Panc1 (cell line): ENCODE results near the gene MS4A8. TPM values are rescaled to one million over a fixed set of nuclear protein-coding genes. Genes with fewer than 3 reads are reported as not detected.

ENCODE experiments used
- ATAC-seq: fragments of 200-7000 bp; cut with Tn5 transposase; 2 replicates; pipeline ENCODE4 v1.9.1; 2020; ENCODE audit warnings: mild to moderate bottlenecking, moderate library complexity
- BruUV-seq: library from RNA; stranded (reverse); fragments of 400-500 nt; replicated peaks from 2 replicates; lab custom pipeline; 2021; lab: Mats Ljungman, UMichigan
- CTCF ChIA-PET: fragments of 300-600 bp; sonication (Branson Sonifier 250); formaldehyde crosslinking; loops from one replicate; lab custom pipeline; 2022; ENCODE audit warnings: antibody characterized with exemption; lab: Charles Lee
- POLR2A ChIA-PET: fragments of 300-600 bp; sonication (Branson Sonifier 250); formaldehyde crosslinking; loops from one replicate; lab custom pipeline; 2022; ENCODE audit warnings: antibody characterized with exemption; lab: Charles Lee
- DNase-seq: peaks from one replicate; pipeline ENCODE4 v3.0.0-alpha.2; 2010; ENCODE audit warnings: low read depth, low spot score
- H3K27ac ChIP-seq: 2 replicates; pipeline ENCODE4 v1.5.1; 2011; ENCODE audit warnings: mild to moderate bottlenecking, low read length, inconsistent platforms
- H3K27me3 ChIP-seq: fragments of 200-500 bp; sonication (Bioruptor generic); 2 replicates; pipeline ENCODE4 v1.6.0; 2014; ENCODE audit warnings: low read length, inconsistent platforms; ENCODE audit not compliant: control insufficient read depth, insufficient read depth
- H3K36me3 ChIP-seq: fragments of 200-500 bp; sonication (Bioruptor generic); 2 replicates; pipeline ENCODE4 v1.5.1; 2014; ENCODE audit warnings: inconsistent platforms, mild to moderate bottlenecking, low read length, moderate library complexity; ENCODE audit not compliant: control insufficient read depth, insufficient read depth
- H3K4me1 ChIP-seq: 2 replicates; pipeline ENCODE4 v1.5.1; 2011; ENCODE audit warnings: inconsistent platforms, mild to moderate bottlenecking, low read length, moderate library complexity; ENCODE audit not compliant: control insufficient read depth, insufficient read depth
- H3K4me3 ChIP-seq, 2 experiments: 2 replicates each; pipeline ENCODE4 v1.5.1; 2011 to 2012; ENCODE audit warnings: low read depth in 2 of 2, low read length in 2 of 2, mild to moderate bottlenecking in 2 of 2, inconsistent platforms in 1 of 2, moderate library complexity in 1 of 2
- H3K9me3 ChIP-seq: fragments of 200-500 bp; sonication (Bioruptor generic); 2 replicates; pipeline ENCODE4 v1.5.1; 2014; ENCODE audit warnings: low read depth, mild to moderate bottlenecking, inconsistent platforms, low read length, moderate library complexity; ENCODE audit not compliant: control insufficient read depth, insufficient read depth
- CTCF ChIP-seq: fragments of 450-650 bp; IDR thresholded peaks from 2 replicates; pipeline ENCODE4 v1.5.1; 2017; ENCODE audit warnings: mild to moderate bottlenecking
- POLR2AphosphoS5 ChIP-seq: IDR thresholded peaks from 2 replicates; pipeline ENCODE4 v1.6.1; 2012; ENCODE audit warnings: mild to moderate bottlenecking, low read depth, low read length, moderate library complexity
- REST ChIP-seq, 2 experiments: IDR thresholded peaks; 2 replicates each; pipeline ENCODE4 v1.6.1; 2011 to 2012; ENCODE audit warnings: low read depth in 2 of 2, control low read depth in 1 of 2, low read length in 1 of 2, mild to moderate bottlenecking in 1 of 2, moderate library complexity in 1 of 2; ENCODE audit not compliant: insufficient read depth in 1 of 2
- SIN3A ChIP-seq: IDR thresholded peaks from 2 replicates; pipeline ENCODE4 v1.6.1; 2012; ENCODE audit warnings: low read depth, mild to moderate bottlenecking, low read length, moderate library complexity, borderline replicate concordance; ENCODE audit not compliant: insufficient read depth
- TCF7L2 ChIP-seq: IDR thresholded peaks from 2 replicates; pipeline ENCODE4 v1.6.1; 2011; ENCODE audit warnings: mild to moderate bottlenecking, low read depth, low read length, inconsistent platforms
- in situ Hi-C: cut with HindIII; loops from 2 replicates; pipeline ENCODE4 v1.10.0; 2016; ENCODE audit warnings: low sequenced_read_pairs, low pct_unique_long_range_greater_than_20kb
- intact Hi-C: fragments of 100-400 bp; cut with micrococcal nuclease; formaldehyde crosslinking; loops from one replicate; pipeline ENCODE4 v1.10.0; 2022; ENCODE audit not compliant: unreplicated experiment
- total RNA-seq: library from RNA; stranded (reverse); gene quantifications from one replicate; pipeline ENCODE4 v1.2.1, GENCODE V29; 2021; ENCODE audit not compliant: unreplicated experiment

Gene MS4A8
- total RNA-seq, 1 experiment from 2014 or later: not detected

- CTCF ChIA-PET: no interaction called here
- ATAC-seq: no peak
- no TSS peak for BruUV-seq
- TF ChIP-seq REST (IDR thresholded peaks at IDR 0.05; ENCODE audit: insufficient read depth in 1 of 2, low read depth in 2 of 2, low read length in 1 of 2) (no peak), POLR2AphosphoS5 (no peak), TCF7L2 (no peak), CTCF (no peak), SIN3A (no peak)
- no peak overlapping the region for H3K27ac ChIP-seq
- peaks cover 5% of the 10 kb centered on the region for H3K27me3 ChIP-seq
- POLR2A ChIA-PET: no interaction called here
- DNase-seq: no peak
- H3K9me3 ChIP-seq: no peaks in the 10 kb centered on the region
- H3K4me1 ChIP-seq: no peaks in the 10 kb centered on the region
- in situ Hi-C loops (no loop called here), intact Hi-C loops (no loop called here)
- H3K4me3 ChIP-seq: no peak overlapping the region
- H3K36me3 ChIP-seq: no peaks in the 10 kb centered on the region
Measured at GRCh38 chr11:60748225-60748624, 48.8 kb downstream of the MS4A8 start.

- ChIA-PET CTCF (no interaction called here), POLR2A (no interaction called here)
- no peak overlapping the region for H3K27ac ChIP-seq
- DNase-seq (no peak), ATAC-seq (no peak)
- no peaks in the 10 kb centered on the region for H3K4me1 ChIP-seq
- in situ Hi-C loops: no loop called here
- peaks cover 6% of the 10 kb centered on the region for H3K27me3 ChIP-seq
- intact Hi-C loops: no loop called here
- no TSS peak for BruUV-seq
- no peaks in the 10 kb centered on the region for H3K9me3 ChIP-seq
- H3K36me3 ChIP-seq: no peaks in the 10 kb centered on the region
- H3K4me3 ChIP-seq: no peak overlapping the region
- TF ChIP-seq SIN3A: no peak
- no peak for TF ChIP-seq TCF7L2
- no peak for TF ChIP-seq REST (IDR thresholded peaks at IDR 0.05; ENCODE audit: insufficient read depth in 1 of 2, low read depth in 2 of 2, low read length in 1 of 2)
Measured at GRCh38 chr11:60748821-60749220, 49.4 kb downstream of the MS4A8 start.
